Endodermal cell (in vitro differentiated cells): Measurements from ENCODE around the gene CTNNA2. TPM values are rescaled to one million over a fixed set of nuclear protein-coding genes. Genes with fewer than 3 reads are reported as not detected.

Experiments used
- DNase-seq: peaks from one replicate; pipeline ENCODE4 v3.0.0-alpha.2; 2017
- H3K27ac ChIP-seq: 2 replicates; pipeline ENCODE4 v1.5.1; 2013; ENCODE audit warnings: mild to moderate bottlenecking, low read depth, low read length, moderate library complexity
- H3K27me3 ChIP-seq: 2 replicates; pipeline ENCODE4 v1.6.1; 2013; ENCODE audit warnings: mild to moderate bottlenecking, low read length, moderate library complexity; ENCODE audit not compliant: insufficient read depth, control insufficient read depth, poor library complexity, severe bottlenecking
- H3K36me3 ChIP-seq: 2 replicates; pipeline ENCODE4 v1.7.0; 2013; ENCODE audit warnings: mild to moderate bottlenecking, low read length, moderate library complexity; ENCODE audit not compliant: control insufficient read depth, insufficient read depth
- H3K4me1 ChIP-seq: one replicate; pipeline ENCODE4 v1.7.0; 2013; ENCODE audit warnings: low read length; ENCODE audit not compliant: control insufficient read depth, insufficient read depth
- H3K4me3 ChIP-seq: 2 replicates; pipeline ENCODE4 v1.5.1; 2013; ENCODE audit warnings: mild to moderate bottlenecking, low read length, moderate library complexity
- H3K9ac ChIP-seq: 2 replicates; pipeline ENCODE4 v1.6.1; 2013; ENCODE audit warnings: mild to moderate bottlenecking, low read length, moderate library complexity; ENCODE audit not compliant: poor library complexity, severe bottlenecking; ENCODE audit errors: extremely low read depth
- H3K9me3 ChIP-seq: 2 replicates; pipeline ENCODE4 v1.6.1; 2013; ENCODE audit warnings: mild to moderate bottlenecking, low read length, moderate library complexity; ENCODE audit not compliant: control insufficient read depth
- H3K27ac Mint-ChIP-seq: 2 replicates; pipeline ENCODE4 v1.8.0; 2020; ENCODE audit warnings: mixed read lengths
- H3K27me3 Mint-ChIP-seq: 2 replicates; pipeline ENCODE4 v1.8.0; 2021; ENCODE audit warnings: mild to moderate bottlenecking, mixed read lengths; ENCODE audit not compliant: insufficient read depth
- H3K36me3 Mint-ChIP-seq: 2 replicates; pipeline ENCODE4 v1.8.0; 2020; ENCODE audit warnings: low read depth, mixed read lengths
- H3K4me1 Mint-ChIP-seq: 2 replicates; pipeline ENCODE4 v1.8.0; 2020; ENCODE audit warnings: mixed read lengths
- H3K4me3 Mint-ChIP-seq: 2 replicates; pipeline ENCODE4 v1.8.0; 2020; ENCODE audit warnings: mild to moderate bottlenecking, moderate library complexity, mixed read lengths
- H3K9me3 Mint-ChIP-seq: 2 replicates; pipeline ENCODE4 v1.8.0; 2020; ENCODE audit warnings: mild to moderate bottlenecking, mixed read lengths
- WGBS, 2 experiments: methylation state at CpG; one replicate each; pipeline versions ENCODE4 v1.1.5 to v1.1.7; 2013; ENCODE audit warnings: missing lambda C conversion rate in 2 of 2, mixed read lengths in 1 of 2; ENCODE audit not compliant: insufficient coverage in 1 of 2, insufficient read length in 1 of 2; 5-methylcytosine and 5-hydroxymethylcytosine counted together
- total RNA-seq, 2 donors: library from RNA; stranded (reverse); fragmentation: NEBNext Ultra II Directional in 1 of 2; extraction: Animal tissue kit (Norgen Biotek cat#: 25700) in 1 of 2; gene quantifications; 2 replicates in 1 of 2; 3 replicates in 1 of 2; pipeline ENCODE4 v1.2.1, GENCODE V29; 2021
- TF ChIP-seq, protein P1 (sequence below): fragments of 200-600 bp; sonication (generic); conservative IDR thresholded peaks from 2 replicates; pipeline ENCODE4 v1.5.0; 2021; ENCODE audit warnings: antibody characterized with exemption, mild to moderate bottlenecking

Gene CTNNA2
- total RNA-seq, 2 donors from 2014 or later = 7.7 to 9.8 TPM

- Histone ChIP-seq H3K36me3 (no peaks in the 10 kb centered on the region), H3K27me3 (peaks cover 6% of the 10 kb centered on the region), H3K27ac (no peak overlapping the region), H3K9ac (no peak overlapping the region), H3K4me3 (no peak overlapping the region), H3K4me1 (no peaks in the 10 kb centered on the region), H3K9me3 (no peaks in the 10 kb centered on the region)
- no peaks in the 10 kb centered on the region for H3K36me3 Mint-ChIP-seq
- H3K4me3 Mint-ChIP-seq = no peak overlapping the region
- no peak overlapping the region for H3K27ac Mint-ChIP-seq
- TF ChIP-seq, protein P1, sequence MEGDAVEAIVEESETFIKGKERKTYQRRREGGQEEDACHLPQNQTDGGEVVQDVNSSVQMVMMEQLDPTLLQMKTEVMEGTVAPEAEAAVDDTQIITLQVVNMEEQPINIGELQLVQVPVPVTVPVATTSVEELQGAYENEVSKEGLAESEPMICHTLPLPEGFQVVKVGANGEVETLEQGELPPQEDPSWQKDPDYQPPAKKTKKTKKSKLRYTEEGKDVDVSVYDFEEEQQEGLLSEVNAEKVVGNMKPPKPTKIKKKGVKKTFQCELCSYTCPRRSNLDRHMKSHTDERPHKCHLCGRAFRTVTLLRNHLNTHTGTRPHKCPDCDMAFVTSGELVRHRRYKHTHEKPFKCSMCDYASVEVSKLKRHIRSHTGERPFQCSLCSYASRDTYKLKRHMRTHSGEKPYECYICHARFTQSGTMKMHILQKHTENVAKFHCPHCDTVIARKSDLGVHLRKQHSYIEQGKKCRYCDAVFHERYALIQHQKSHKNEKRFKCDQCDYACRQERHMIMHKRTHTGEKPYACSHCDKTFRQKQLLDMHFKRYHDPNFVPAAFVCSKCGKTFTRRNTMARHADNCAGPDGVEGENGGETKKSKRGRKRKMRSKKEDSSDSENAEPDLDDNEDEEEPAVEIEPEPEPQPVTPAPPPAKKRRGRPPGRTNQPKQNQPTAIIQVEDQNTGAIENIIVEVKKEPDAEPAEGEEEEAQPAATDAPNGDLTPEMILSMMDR = no peak
- H3K9me3 Mint-ChIP-seq = no peaks in the 10 kb centered on the region
- no peaks in the 10 kb centered on the region for H3K27me3 Mint-ChIP-seq
- WGBS, 2 experiments = 93 to 95% methylated on average over 2 to 4 of the region's 4 CpGs
- DNase-seq = no peak
- no peaks in the 10 kb centered on the region for H3K4me1 Mint-ChIP-seq
Measured at GRCh38 chr2:79817288-79817687, 304.4 kb downstream of the CTNNA2 start.

DNA sequence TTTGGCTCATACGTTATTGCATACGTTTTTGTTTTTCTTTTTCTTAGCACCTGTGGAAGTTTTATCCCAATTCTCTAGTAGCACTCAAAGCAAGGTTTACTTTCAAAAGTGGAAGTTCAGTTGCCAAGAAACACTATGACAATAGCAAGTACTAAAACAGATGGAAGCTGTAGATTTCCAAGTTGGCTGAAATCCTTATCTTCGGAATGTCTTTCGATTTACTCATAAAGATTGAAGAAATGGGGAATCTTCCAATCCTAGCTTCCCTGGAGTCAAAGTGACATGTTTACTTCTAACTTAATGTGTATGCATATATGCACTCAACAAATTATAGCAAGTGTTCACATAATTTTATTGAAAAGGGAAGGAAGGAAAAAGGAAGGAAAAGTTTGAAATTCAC, 307.4 kb downstream of the CTNNA2 start:
- no peaks in the 10 kb centered on the region for H3K4me1 Mint-ChIP-seq
- no peaks in the 10 kb centered on the region for H3K9me3 Mint-ChIP-seq
- no peak overlapping the region for H3K4me3 Mint-ChIP-seq
- H3K9me3 ChIP-seq = no peaks in the 10 kb centered on the region
- no peaks in the 10 kb centered on the region for H3K4me1 ChIP-seq
- TF ChIP-seq, protein P1 = no peak
- H3K9ac ChIP-seq = no peak overlapping the region
- 43 to 71% methylated on average over 2 to 4 of the region's 4 CpGs for WGBS, 2 experiments
- H3K27me3 ChIP-seq = no peaks in the 10 kb centered on the region
- no peak overlapping the region for H3K27ac ChIP-seq
- no peaks in the 10 kb centered on the region for H3K36me3 ChIP-seq
- DNase-seq = no peak
- no peak overlapping the region for H3K4me3 ChIP-seq
- H3K27ac Mint-ChIP-seq = no peak overlapping the region
- H3K27me3 Mint-ChIP-seq = no peaks in the 10 kb centered on the region
- no peaks in the 10 kb centered on the region for H3K36me3 Mint-ChIP-seq

DNA sequence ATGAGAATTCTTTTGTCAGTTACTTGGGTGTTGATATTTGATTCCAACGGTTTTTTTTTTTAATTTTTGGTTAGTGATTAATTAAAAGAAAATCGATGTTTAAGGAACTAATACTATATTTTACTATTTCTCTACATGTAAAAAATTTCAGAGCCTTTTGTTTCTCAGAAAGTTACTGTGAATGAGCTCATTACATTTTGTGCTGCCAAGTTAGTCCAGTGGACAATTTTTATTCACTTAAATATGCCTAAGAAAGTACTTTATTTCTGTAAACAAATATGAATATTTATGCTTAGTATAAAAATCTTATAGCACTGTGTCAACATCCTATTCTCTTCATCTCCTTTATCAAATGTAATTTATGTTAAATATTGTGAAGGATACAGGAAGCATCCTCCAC, 309.3 kb downstream of the CTNNA2 start:
- Histone ChIP-seq H3K9me3 (no peaks in the 10 kb centered on the region), H3K27ac (no peak overlapping the region), H3K4me3 (no peak overlapping the region), H3K36me3 (no peaks in the 10 kb centered on the region), H3K9ac (no peak overlapping the region), H3K27me3 (no peaks in the 10 kb centered on the region), H3K4me1 (no peaks in the 10 kb centered on the region)
- 83% methylated on average over 1 of the region's 2 CpGs; no CpG with 5 or more reads in 1 of the 2 experiments for WGBS, 2 experiments
- Mint-ChIP-seq H3K36me3 (no peaks in the 10 kb centered on the region), H3K27me3 (no peaks in the 10 kb centered on the region), H3K4me3 (no peak overlapping the region), H3K4me1 (no peaks in the 10 kb centered on the region), H3K27ac (no peak overlapping the region), H3K9me3 (no peaks in the 10 kb centered on the region)
- DNase-seq = no peak
- TF ChIP-seq, protein P1 = no peak
